Transverse colon (tissue), 4 donors: ENCODE measurements around the gene UBN1.

ENCODE experiments used
- CTCF ChIP-seq, 5 experiments: fragments of 200-600 bp in 3 of 5; fragments of 450-650 bp in 2 of 5; sonication (generic) in 3 of 5; IDR thresholded peaks; 1 replicate in 2 of 5; 2 replicates in 3 of 5; pipeline ENCODE4 v1.5.1; 2016 to 2017; ENCODE audit warnings: antibody characterized with exemption in 5 of 5, inconsistent platforms in 3 of 5, mild to moderate bottlenecking in 2 of 5, moderate library complexity in 1 of 5
- EP300 ChIP-seq: sonication (generic); formaldehyde crosslinking; IDR thresholded peaks from one replicate; pipeline ENCODE4 v1.6.1; 2017; ENCODE audit warnings: antibody characterized with exemption, low read depth
- POLR2A ChIP-seq: fragments of 450-650 bp; IDR thresholded peaks from one replicate; pipeline ENCODE4 v1.6.1; 2016; ENCODE audit warnings: antibody characterized with exemption, mild to moderate bottlenecking, moderate library complexity
- POLR2AphosphoS5 ChIP-seq, 3 donors: sonication (generic); formaldehyde crosslinking; IDR thresholded peaks; one replicate each; pipeline ENCODE4 v1.6.1; 2016; ENCODE audit warnings: antibody characterized with exemption in 3 of 3

DNA sequence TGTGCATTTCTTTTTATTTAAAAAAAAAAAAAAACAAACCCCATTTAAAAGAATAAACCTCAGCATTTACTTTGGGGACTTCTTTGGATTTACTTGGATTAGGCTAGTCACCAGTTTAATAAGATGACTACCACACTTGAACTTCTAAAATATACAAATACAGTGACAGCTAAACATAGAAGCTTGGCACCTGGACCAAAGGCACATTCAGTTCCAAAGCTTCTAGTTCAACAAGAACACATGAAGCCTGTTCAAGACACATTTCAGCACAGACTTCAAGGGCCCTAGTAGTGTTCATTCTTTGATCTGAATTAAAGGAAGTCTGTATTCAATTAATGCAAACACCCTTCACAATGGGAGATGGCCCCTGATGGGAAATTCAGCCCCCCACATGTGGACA lies 33.2 kb upstream of the UBN1 start:
- TF ChIP-seq CTCF (IDR thresholded peaks at IDR 0.05) (no peak), POLR2A (no peak), POLR2AphosphoS5 (IDR thresholded peaks at IDR 0.05) (peak in 2 of 3 donors; percentile 20 to 54), EP300 (peak; percentile 28)
